Measurements from ENCODE around the gene KLHDC3. TPM values are rescaled to one million over a fixed set of nuclear protein-coding genes. Genes with fewer than 3 reads are reported as not detected.

KLHDC3 gene
- total and polyA plus RNA-seq, 8 donors = 19.7 to 48.8 (median 29.9) TPM

DNA sequence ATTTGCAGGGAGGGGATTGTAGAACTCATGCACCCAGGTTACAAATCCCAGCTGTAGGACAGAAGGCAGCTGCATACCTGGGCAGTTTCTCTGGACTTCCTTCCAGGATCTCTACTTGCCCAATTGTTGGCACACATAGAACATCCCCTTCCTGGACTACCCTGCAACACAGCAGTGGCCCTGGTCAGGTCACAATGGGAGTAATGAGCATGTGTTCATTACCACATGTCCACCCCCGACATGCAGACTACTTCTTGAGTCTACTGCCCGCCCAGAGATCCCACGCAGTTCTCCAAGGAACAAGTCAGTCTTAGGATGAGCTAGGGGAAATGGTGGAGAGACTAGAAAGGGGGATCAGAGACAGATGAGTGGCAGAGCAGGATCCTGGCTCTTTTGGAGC lies 40.1 kb upstream of the KLHDC3 start:
- ATAC-seq (no peak), FAIRE-seq (no peak), DNase-seq (no peak)
- Histone ChIP-seq H3K27ac (no peak overlapping the region), H3K9me3 (no peaks in the 10 kb centered on the region), H3K27me3 (no peaks in the 10 kb centered on the region), H3K36me3 (no peaks in the 10 kb centered on the region), H3K4me1 (peaks cover 0 to 15% (median 0%) of the 10 kb centered on the region in 3 donors), H3K4me3 (no peak overlapping the region)
- WGBS, 2 donors = 89 to 95% methylated on average over 3 of the region's 3 CpGs
- TF ChIP-seq, protein P1, sequence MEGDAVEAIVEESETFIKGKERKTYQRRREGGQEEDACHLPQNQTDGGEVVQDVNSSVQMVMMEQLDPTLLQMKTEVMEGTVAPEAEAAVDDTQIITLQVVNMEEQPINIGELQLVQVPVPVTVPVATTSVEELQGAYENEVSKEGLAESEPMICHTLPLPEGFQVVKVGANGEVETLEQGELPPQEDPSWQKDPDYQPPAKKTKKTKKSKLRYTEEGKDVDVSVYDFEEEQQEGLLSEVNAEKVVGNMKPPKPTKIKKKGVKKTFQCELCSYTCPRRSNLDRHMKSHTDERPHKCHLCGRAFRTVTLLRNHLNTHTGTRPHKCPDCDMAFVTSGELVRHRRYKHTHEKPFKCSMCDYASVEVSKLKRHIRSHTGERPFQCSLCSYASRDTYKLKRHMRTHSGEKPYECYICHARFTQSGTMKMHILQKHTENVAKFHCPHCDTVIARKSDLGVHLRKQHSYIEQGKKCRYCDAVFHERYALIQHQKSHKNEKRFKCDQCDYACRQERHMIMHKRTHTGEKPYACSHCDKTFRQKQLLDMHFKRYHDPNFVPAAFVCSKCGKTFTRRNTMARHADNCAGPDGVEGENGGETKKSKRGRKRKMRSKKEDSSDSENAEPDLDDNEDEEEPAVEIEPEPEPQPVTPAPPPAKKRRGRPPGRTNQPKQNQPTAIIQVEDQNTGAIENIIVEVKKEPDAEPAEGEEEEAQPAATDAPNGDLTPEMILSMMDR (IDR thresholded peaks at IDR 0.05) = no peak
- intact Hi-C loops (cut with DNase I) = no loop called here

DNA sequence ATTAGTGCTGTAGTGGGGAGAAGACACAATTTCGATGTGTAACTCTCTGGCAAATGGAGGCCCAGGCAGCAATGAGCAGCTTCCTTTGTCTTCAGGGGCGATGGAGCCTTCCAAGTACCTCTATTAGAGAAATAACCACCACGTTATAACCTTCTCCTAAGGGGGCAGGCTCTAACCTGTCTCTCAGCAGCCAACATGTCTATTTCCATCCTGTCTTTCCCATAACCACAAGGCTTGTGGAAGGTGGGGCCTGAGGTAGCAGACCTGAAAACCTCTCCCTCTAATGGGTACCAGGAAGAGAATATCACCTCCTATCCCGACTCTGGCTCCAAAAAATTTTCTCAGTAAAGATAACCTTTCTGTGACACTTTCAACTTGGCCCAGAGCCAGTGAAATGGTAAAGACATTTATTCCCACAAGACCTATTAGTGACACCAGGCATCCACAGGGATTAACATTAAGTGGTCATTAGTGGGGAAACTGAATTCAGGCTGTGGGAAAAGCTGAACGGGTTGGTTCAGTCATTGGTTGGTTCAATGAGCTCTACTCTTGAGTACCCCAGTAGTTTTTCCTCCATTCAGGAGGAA lies 39.0 kb upstream of the KLHDC3 start:
- H3K9me3 ChIP-seq = no peaks in the 10 kb centered on the region
- TF ChIP-seq, protein P1 (IDR thresholded peaks at IDR 0.05) = no peak
- 69 to 74% methylated on average over 5 of the region's 5 CpGs for WGBS, 2 donors
- no peak for DNase-seq
- H3K4me1 ChIP-seq = peaks cover 0 to 21% (median 0%) of the 10 kb centered on the region in 3 donors
- no peaks in the 10 kb centered on the region for H3K27me3 ChIP-seq
- H3K27ac ChIP-seq = no peak overlapping the region
- intact Hi-C loops (cut with DNase I) = no loop called here
- ATAC-seq = no peak
- H3K36me3 ChIP-seq = no peaks in the 10 kb centered on the region
- H3K4me3 ChIP-seq = no peak overlapping the region
- no peak for FAIRE-seq

DNA sequence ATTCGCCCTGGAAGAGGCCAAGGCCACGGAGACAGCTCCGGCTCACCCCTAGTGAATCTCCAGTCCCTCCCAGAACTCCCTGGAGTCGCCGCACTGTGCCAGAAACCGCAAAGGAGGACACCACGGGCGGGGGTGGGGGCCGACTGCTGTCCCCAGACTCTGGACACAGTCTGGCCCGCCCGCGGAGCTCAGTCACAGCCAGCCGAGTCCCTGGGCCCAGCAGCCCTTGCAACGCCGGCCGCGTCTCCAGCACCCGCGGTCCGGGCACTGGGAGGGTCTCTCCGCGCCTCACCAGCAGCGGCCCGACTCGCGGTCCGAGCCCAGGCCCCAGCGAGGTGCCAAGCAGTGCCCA lies 35.6 kb upstream of the KLHDC3 start:
- H3K27me3 ChIP-seq = no peaks in the 10 kb centered on the region
- DNase-seq = peak in 4 of 6 donors; percentile 41 to 88 (median 68)
- FAIRE-seq = no peak
- TF ChIP-seq, protein P1 (IDR thresholded peaks at IDR 0.05) = no peak
- peak overlapping the region; percentile 70 to 95 (median 84) for H3K4me3 ChIP-seq
- H3K36me3 ChIP-seq = no peaks in the 10 kb centered on the region
- no peaks in the 10 kb centered on the region for H3K9me3 ChIP-seq
- intact Hi-C loops (cut with DNase I) = no loop called here
- H3K27ac ChIP-seq = peak overlapping the region; percentile 70 to 91 (median 74)
- peak in 3 of 4 donors; percentile 16 to 40 (median 36) for ATAC-seq
- H3K4me1 ChIP-seq = peaks cover 0 to 22% (median 0%) of the 10 kb centered on the region in 3 donors
- 0 to 1% methylated on average over 12 to 28 of the region's 28 CpGs for WGBS, 2 donors

DNA sequence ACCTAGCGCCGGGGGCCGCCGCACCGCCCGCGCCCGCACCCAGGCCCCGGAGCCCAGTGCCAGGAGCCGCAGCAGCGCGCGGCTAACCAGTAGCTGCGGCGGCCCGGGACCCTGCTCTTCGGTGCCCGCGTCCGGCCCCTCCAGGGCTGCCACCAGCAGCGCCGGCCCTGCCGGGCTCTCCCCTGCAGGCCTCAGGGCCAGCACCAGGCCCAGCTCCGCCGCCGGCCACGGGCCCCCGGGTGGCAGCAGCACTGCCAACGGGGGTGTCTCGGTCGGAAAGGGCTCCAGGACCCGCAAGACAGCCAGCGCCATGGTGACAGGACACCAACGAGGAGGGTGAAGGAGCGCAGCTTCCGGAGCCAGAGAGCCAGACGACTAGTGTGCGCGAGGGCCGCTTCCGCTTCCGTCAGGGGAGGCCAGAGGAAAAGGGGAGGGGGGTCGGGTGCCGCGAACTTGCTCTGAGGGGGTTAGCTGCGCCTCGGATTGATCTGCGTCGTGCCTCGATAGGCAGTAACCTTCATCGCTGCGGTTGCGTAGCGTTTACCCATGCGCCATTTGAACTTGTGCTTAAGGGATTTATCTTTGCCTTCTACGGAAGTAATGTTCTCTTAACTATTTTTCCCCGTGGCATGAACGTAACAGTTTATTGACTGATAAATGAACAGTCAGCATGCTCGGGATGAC lies 35.1 kb upstream of the KLHDC3 start, which contains the start of gene PEX6:
PEX6 (minus strand) TSS at position 343 of the 684 bp plus-strand sequence; CDS start at position 312, 31 bp downstream.
- peak within 1 kb of the TSS; percentile 70 to 91 (median 74) for H3K27ac ChIP-seq
- FAIRE-seq (no peak), ATAC-seq (peak; percentile 92 to 95 (median 94)), DNase-seq (peak; percentile 86 to 96 (median 89))
- TF ChIP-seq, protein P1 (IDR thresholded peaks at IDR 0.05) = no peak
- whole genome bisulfite sequencing, 2 donors = 0 to 1% methylated on average over 56 to 59 of the region's 59 CpGs
- no peaks in the 10 kb centered on the region for H3K9me3 ChIP-seq
- no peaks in the 10 kb centered on the region for H3K36me3 ChIP-seq
- intact Hi-C loops (cut with DNase I) = no loop called here
- H3K4me1 ChIP-seq = peaks cover 0 to 22% (median 0%) of the 10 kb centered on the region in 3 donors
- peak within 1 kb of the TSS; percentile 70 to 95 (median 84) for H3K4me3 ChIP-seq
- H3K27me3 ChIP-seq = no peaks in the 10 kb centered on the region
